Middle frontal gyrus (tissue), 1 donor: ENCODE measurements around the gene PRIM2.
"Not testable (repeated sequence)": the region's sequence is repeated elsewhere in the genome, so short reads cannot be mapped to it uniquely, and the experiment has no call there.

Experiments used
- DNase-seq: peaks from one replicate; pipeline ENCODE4 v3.0.0-alpha.2; 2015; ENCODE audit warnings: low spot score; ENCODE audit errors: extremely low spot score

Gene PRIM2

GRCh38 chr6:57359766-57360165 lies 42.3 kb downstream of the PRIM2 start:
- DNase-seq: not testable (repeated sequence)

- DNase-seq: not testable (repeated sequence)
These were observed 44.9 kb downstream of the PRIM2 start for GRCh38 chr6:57362340-57362739.

DNA sequence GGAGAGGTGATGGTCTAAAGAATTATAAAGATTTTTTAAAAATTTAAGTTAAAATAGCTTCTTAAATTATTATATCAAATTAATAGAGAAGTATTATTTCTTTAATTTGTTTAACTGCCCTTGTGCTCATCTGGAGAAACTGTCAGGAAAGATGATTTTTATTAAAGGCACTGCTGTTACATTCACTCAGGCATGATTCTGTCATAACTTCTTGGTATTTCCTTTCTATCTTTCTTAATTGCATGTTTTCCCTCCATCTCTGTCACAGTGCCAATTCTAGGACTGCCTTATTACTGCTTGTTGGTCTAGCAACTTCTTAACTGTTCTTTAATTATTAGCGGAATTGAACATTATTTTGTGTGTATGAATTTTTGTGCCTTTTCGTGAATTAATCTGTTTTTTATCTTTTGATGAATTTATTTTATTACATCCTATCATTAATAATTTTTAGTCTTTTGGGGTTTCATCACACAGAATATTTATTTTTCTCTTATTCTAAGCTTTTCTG lies 47.7 kb downstream of the PRIM2 start:
- not testable (repeated sequence) for DNase-seq

GRCh38 chr6:57368965-57369731 lies 51.7 kb downstream of the PRIM2 start:
- not testable (repeated sequence) for DNase-seq

GRCh38 chr6:57371779-57372178 lies 54.3 kb downstream of the PRIM2 start:
- DNase-seq: not testable (repeated sequence)

DNA sequence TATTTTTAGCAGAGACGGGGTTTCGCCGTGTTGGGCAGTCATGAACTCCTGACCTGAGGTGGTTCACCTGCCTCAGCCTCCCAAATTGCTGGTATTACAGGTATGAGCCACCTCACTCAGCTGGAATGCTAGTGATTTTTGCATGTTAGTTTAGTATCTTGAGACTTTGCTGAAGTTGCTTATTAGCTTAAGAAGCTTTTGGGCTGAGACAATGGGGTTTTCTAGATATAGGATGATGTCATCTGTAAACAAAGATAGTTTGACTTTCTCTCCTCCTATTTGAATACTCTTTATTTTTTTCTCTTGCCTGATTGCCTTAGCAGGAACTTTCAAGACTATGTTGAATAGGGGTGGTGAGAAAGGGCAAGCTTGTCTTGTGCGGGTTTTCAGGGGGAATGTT lies 57.3 kb downstream of the PRIM2 start:
- not testable (repeated sequence) for DNase-seq

GRCh38 chr6:57376083-57376482 lies 58.7 kb downstream of the PRIM2 start:
- not testable (repeated sequence) for DNase-seq

DNA sequence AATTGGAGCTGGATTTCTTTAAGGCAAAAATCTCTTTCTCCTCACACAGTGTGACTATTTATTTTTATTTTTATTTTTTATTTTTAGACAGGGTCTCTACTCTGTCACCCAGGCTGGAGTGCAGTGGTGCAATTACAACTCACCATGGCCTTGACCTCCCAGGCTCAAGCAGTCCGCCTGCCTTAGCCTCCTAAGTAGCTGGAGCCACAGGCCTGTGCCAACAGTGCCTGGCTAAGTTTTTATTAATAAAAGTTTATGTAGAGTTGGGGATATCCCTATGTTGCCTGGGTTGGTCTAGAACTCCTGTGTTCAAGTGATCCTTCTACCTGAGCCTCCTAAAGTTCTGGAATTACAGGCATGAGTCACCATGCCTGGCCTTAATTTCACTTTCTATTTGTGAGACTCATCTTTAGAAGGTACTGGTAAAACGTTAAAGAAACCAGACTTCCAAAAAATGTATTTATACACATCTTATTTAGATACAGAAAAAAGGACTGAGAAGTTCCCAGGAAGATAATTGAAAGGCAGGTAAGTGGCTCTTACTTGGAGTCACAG lies 71.7 kb downstream of the PRIM2 start:
- DNase-seq: not testable (repeated sequence)

DNA sequence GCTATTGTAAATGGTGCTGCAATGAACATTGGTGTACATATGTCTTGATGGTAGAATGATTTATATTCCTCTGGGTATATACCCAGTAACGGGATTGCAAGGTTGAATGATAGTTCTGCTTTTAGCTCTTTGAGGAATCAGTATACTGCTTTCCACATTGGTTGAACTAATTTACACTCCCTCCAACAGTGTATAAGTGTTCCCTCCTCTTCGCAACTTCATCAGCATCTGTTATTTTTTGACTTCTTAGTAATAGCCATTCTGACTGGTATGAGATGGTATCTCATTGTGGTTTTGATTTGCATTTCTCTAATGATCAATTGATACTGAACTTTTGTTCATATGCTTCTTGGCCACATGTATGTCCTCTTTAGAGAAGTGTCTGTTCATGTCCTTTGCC lies 73.4 kb downstream of the PRIM2 start:
- not testable (repeated sequence) for DNase-seq

- DNase-seq: not testable (repeated sequence)
These were observed 74.6 kb downstream of the PRIM2 start for GRCh38 chr6:57392047-57392446.

GRCh38 chr6:57419341-57419740 lies 101.9 kb downstream of the PRIM2 start:
- not testable (repeated sequence) for DNase-seq

- DNase-seq: no peak
These were observed 104.1 kb downstream of the PRIM2 start for GRCh38 chr6:57421503-57421902.

- no peak for DNase-seq
These were observed 106.0 kb downstream of the PRIM2 start for GRCh38 chr6:57423468-57423867.

GRCh38 chr6:57431742-57432141 lies 114.3 kb downstream of the PRIM2 start:
- not testable (repeated sequence) for DNase-seq

GRCh38 chr6:57432157-57432556 lies 114.7 kb downstream of the PRIM2 start:
- DNase-seq: no peak

DNA sequence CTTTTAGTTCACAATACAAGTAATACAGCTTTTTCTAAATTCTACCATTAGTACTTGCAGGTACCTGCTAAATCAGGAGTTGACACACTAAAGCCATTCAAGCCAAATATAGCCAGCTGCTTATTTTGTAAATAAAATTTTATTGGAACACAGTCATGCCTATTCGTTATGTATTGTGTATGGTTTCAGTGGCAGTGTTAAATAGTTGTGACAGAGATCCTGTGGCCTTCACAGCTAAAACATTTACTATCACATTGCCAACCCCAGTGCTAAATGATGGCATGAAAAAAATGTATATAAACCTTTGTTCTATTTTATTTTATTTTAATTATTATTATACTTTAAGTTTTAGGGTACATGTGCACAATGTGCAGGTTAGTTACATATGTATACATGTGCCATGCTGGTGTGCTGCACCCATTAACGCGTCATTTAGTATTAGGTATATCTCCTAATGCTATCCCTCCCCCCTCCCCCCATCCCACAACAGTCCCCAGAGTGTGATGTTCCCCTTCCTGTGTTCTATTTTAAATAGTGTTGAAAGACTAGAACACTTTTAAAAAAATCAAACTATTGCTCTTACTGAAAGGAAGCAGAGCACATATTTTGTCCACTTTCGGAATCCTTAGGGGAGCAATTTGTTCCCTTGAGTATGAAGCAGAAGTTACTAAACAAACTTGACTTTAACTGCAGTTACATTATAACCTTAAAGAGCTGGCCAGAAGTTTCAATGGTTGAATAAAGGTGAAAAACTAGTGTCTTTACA lies 115.7 kb downstream of the PRIM2 start:
- DNase-seq: no peak

GRCh38 chr6:57433790-57434189 lies 116.4 kb downstream of the PRIM2 start:
- not testable (repeated sequence) for DNase-seq

- DNase-seq: no peak
These were observed 117.5 kb downstream of the PRIM2 start for GRCh38 chr6:57434944-57435343.

DNA sequence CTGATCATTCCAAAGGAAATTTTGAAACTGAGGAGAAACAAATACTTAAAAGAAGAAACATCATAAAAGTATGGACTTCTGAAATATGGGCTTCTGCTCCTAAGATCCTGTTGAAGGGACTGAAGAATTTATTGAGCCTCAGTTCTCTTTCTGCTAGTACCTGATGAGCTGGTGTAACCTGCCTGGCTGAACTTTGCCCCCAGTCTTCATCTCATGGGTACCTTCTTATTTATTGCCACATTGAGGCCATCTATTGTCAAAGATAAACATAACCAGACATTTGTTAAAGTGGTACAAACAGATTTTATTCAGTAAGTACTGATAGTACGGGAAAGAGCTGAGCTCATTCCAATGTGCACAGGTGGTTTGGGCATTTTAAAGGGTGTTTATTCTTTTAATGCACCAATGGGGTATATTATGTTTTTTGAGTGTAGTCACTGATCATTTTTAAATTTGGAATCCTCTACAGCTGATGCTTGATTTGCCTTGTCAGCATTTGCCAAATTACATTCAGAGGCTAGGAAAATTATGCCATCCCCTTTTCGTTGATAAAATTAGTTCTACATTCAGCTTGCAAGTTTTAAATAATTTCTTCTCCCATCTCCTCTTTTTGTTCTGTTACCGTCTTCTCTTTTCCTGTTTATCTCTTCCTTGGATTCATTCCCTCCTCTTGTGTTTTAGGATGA lies 118.2 kb downstream of the PRIM2 start:
- no peak for DNase-seq

GRCh38 chr6:57440735-57441134 lies 123.3 kb downstream of the PRIM2 start:
- DNase-seq: not testable (repeated sequence)

DNA sequence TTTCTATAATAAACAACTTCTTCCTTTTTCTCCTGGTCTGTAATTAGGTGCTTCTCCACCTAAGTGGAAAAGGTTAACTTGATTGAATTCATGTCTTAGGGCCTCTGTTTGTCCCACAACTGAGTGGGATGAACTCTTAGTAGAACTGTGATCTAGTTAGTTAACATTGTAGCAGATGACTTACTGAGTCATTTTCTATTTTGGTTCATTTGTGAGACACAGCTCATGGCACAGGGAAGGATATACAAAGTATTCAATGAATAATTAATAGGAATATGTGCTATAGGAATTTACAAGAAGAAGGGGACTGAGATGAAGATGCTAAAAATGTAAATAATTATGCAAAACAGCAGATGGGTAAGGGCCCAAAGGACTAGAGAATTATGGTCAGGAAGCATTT lies 124.7 kb downstream of the PRIM2 start:
- DNase-seq: not testable (repeated sequence)
